HepG2 (cell line): ENCODE measurements around the gene ZDHHC16. TPM values are rescaled to one million over a fixed set of nuclear protein-coding genes. Genes with fewer than 3 reads are reported as not detected.

ENCODE experiments used
- BATF2 ChIP-seq: sonication (generic); formaldehyde crosslinking; IDR thresholded peaks from 2 replicates; pipeline ENCODE4 v1.8.0; 2022; ENCODE audit warnings: mild to moderate bottlenecking, missing genetic modification reagents, moderate library complexity
- ETV5 ChIP-seq: IDR thresholded peaks from 2 replicates; pipeline ENCODE4 v1.6.1; 2018; ENCODE audit warnings: missing biosample characterization, missing genetic modification reagents, inconsistent platforms, borderline replicate concordance
- HMG20A ChIP-seq: IDR thresholded peaks from 2 replicates; pipeline ENCODE4 v1.6.1; 2016; ENCODE audit warnings: borderline replicate concordance
- HMG20B ChIP-seq: conservative IDR thresholded peaks from 2 replicates; pipeline ENCODE4 v1.6.1; 2016; ENCODE audit warnings: missing genetic modification reagents, missing compliant biosample characterization
- SMARCC2 ChIP-seq: fragments of 450-650 bp; IDR thresholded peaks from 2 replicates; pipeline ENCODE4 v1.6.1; 2017; ENCODE audit warnings: antibody characterized with exemption, mild to moderate bottlenecking
- SNAPC2 ChIP-seq: sonication (generic); formaldehyde crosslinking; IDR thresholded peaks from 2 replicates; pipeline ENCODE4 v1.8.1; 2022; ENCODE audit warnings: mild to moderate bottlenecking, missing genetic modification reagents
- TGIF2 ChIP-seq: IDR thresholded peaks from 2 replicates; pipeline ENCODE4 v1.6.1; 2016; ENCODE audit warnings: control low read depth, missing compliant biosample characterization
- ZMYM4 ChIP-seq: sonication (generic); formaldehyde crosslinking; IDR thresholded peaks from 2 replicates; pipeline ENCODE4 v1.8.1; 2023; ENCODE audit warnings: mild to moderate bottlenecking, missing genetic modification reagents
- ZNF431 ChIP-seq: sonication (generic); formaldehyde crosslinking; IDR thresholded peaks from 2 replicates; pipeline ENCODE4 v1.9.0; 2022; ENCODE audit warnings: missing genetic modification reagents, low read depth, mild to moderate bottlenecking, borderline replicate concordance
- ZNF451 ChIP-seq: sonication (generic); formaldehyde crosslinking; IDR thresholded peaks from 2 replicates; pipeline ENCODE4 v1.5.0; 2020; ENCODE audit warnings: mild to moderate bottlenecking, missing genetic modification reagents
- ZNF460 ChIP-seq: sonication (generic); formaldehyde crosslinking; IDR thresholded peaks from 2 replicates; pipeline ENCODE4 v1.5.1; 2020; ENCODE audit warnings: missing genetic modification reagents, mild to moderate bottlenecking, borderline replicate concordance
- ZNF468 ChIP-seq: sonication (generic); formaldehyde crosslinking; IDR thresholded peaks from 2 replicates; pipeline ENCODE4 v1.8.0; 2022; ENCODE audit warnings: mild to moderate bottlenecking, moderate library complexity, missing genetic modification reagents
- ZNF772 ChIP-seq: sonication (generic); formaldehyde crosslinking; IDR thresholded peaks from 2 replicates; pipeline ENCODE4 v1.5.0; 2020; ENCODE audit warnings: mild to moderate bottlenecking, missing genetic modification reagents
- polyA plus RNA-seq, 8 experiments: library from polyadenylated mRNA; depleted of rRNA in 3 of 8; stranded (reverse) in 7 of 8; unstranded in 1 of 8; fragments of >200 nt; fragmentation: Illumina TruSeq in 4 of 8; extraction: Trizol in 4 of 8; gene quantifications; 2 replicates each; pipeline versions ENCODE4 v1.2.1 to v1.2.3, GENCODE V29; 2011 to 2016; ENCODE audit warnings: low read depth in 4 of 8, missing spikeins in 1 of 8, mixed read lengths in 1 of 8; ENCODE audit not compliant: insufficient read depth in 1 of 8
- total RNA-seq, 5 experiments: library from RNA; depleted of rRNA; stranded (reverse); fragments of >200 nt; fragmentation: Illumina TruSeq; extraction: Trizol; gene quantifications; 2 replicates each; pipeline ENCODE4 v1.2.3, GENCODE V29; 2016; ENCODE audit warnings: low read depth in 1 of 5
- TF ChIP-seq, protein P1 (sequence below): sonication (generic); formaldehyde crosslinking; IDR thresholded peaks from 2 replicates; pipeline ENCODE4 v1.4.0; 2020; ENCODE audit warnings: missing genetic modification reagents, borderline replicate concordance
- TF ChIP-seq, protein P2 (sequence below): sonication (generic); formaldehyde crosslinking; IDR thresholded peaks from 2 replicates; pipeline ENCODE4 v1.4.0; 2020; ENCODE audit warnings: missing genetic modification reagents
- TF ChIP-seq, protein P3 (sequence below): sonication (generic); formaldehyde crosslinking; IDR thresholded peaks from 2 replicates; pipeline ENCODE4 v1.5.1; 2020; ENCODE audit warnings: mild to moderate bottlenecking, missing genetic modification reagents, moderate library complexity
- TF ChIP-seq, protein P4 (sequence below): sonication (generic); formaldehyde crosslinking; IDR thresholded peaks from 2 replicates; pipeline ENCODE4; 2020; ENCODE audit warnings: missing genetic modification reagents, mild to moderate bottlenecking, borderline replicate concordance
- TF ChIP-seq, protein P5 (sequence below): sonication (generic); formaldehyde crosslinking; IDR thresholded peaks from 2 replicates; pipeline ENCODE4 v1.5.1; 2020; ENCODE audit warnings: missing genetic modification reagents, mild to moderate bottlenecking, borderline replicate concordance

Gene ZDHHC16
- total and polyA plus RNA-seq, 2 of the 13 experiments (the other 11 are each of a cell fraction or from before 2014, with no cell fraction given): 40.8 to 41.8 TPM

DNA sequence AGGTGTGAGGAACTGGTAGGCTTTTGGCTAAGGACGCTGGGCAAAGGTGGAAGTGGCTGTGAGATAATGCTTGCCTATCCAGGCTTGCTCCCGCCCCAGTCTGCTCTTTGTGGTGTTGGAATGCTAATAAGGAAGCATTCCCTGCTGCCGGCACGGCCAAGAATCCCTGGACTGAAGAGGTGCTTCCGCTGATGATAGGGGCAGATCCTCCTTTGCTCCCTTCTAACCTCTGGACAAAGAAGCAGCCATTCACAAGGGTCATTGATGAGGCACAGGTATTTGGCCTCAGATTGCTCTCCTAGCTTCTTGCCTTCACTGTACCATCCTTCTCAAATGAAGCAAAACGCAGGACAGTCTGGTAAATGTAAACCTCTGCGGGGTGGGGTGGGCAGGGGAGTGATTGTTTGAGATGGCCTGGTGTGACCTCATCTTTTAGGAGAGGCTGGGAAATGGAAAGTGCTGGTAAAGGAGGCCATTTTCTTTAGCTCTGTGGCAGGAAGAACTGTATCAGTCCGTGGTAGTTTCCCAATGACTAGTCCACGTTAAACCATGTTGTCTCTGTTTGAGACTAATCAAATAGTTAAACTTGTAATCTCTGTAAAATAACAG is 18.3 kb upstream of the ZDHHC16 start (continued):
- TF ChIP-seq, protein P1, sequence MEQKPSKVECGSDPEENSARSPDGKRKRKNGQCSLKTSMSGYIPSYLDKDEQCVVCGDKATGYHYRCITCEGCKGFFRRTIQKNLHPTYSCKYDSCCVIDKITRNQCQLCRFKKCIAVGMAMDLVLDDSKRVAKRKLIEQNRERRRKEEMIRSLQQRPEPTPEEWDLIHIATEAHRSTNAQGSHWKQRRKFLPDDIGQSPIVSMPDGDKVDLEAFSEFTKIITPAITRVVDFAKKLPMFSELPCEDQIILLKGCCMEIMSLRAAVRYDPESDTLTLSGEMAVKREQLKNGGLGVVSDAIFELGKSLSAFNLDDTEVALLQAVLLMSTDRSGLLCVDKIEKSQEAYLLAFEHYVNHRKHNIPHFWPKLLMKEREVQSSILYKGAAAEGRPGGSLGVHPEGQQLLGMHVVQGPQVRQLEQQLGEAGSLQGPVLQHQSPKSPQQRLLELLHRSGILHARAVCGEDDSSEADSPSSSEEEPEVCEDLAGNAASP (CRISPR knock-in tag): peak; percentile 70; the same call in 1 of the 2 replicates
- TF ChIP-seq TGIF2 (CRISPR knock-in tag) (0 out of 2 replicates have a peak, but pooled peaks have one; percentile 12), HMG20B (CRISPR knock-in tag) (no peak), BATF2 (CRISPR knock-in tag) (no peak), ETV5 (CRISPR knock-in tag) (peak; percentile 29; the same call in 1 of the 2 replicates), SMARCC2 (no peak), ZNF772 (no peak), ZNF460 (no peak), ZNF468 (CRISPR knock-in tag) (no peak), HMG20A (no peak), ZMYM4 (CRISPR knock-in tag) (peak; percentile 25; the same call in 1 of the 2 replicates), SNAPC2 (no peak), ZNF431 (CRISPR knock-in tag) (peak; percentile 75; the same call in 1 of the 2 replicates), ZNF451 (CRISPR knock-in tag) (0 out of 2 replicates have a peak, but pooled peaks have one; percentile 43)
- TF ChIP-seq, protein P2, sequence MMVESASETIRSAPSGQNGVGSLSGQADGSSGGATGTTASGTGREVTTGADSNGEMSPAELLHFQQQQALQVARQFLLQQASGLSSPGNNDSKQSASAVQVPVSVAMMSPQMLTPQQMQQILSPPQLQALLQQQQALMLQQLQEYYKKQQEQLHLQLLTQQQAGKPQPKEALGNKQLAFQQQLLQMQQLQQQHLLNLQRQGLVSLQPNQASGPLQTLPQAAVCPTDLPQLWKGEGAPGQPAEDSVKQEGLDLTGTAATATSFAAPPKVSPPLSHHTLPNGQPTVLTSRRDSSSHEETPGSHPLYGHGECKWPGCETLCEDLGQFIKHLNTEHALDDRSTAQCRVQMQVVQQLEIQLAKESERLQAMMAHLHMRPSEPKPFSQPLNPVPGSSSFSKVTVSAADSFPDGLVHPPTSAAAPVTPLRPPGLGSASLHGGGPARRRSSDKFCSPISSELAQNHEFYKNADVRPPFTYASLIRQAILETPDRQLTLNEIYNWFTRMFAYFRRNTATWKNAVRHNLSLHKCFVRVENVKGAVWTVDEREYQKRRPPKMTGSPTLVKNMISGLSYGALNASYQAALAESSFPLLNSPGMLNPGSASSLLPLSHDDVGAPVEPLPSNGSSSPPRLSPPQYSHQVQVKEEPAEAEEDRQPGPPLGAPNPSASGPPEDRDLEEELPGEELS: no peak
- TF ChIP-seq, protein P3, sequence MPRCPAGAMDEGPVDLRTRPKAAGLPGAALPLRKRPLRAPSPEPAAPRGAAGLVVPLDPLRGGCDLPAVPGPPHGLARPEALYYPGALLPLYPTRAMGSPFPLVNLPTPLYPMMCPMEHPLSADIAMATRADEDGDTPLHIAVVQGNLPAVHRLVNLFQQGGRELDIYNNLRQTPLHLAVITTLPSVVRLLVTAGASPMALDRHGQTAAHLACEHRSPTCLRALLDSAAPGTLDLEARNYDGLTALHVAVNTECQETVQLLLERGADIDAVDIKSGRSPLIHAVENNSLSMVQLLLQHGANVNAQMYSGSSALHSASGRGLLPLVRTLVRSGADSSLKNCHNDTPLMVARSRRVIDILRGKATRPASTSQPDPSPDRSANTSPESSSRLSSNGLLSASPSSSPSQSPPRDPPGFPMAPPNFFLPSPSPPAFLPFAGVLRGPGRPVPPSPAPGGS (CRISPR knock-in tag): no peak
- TF ChIP-seq, protein P4, sequence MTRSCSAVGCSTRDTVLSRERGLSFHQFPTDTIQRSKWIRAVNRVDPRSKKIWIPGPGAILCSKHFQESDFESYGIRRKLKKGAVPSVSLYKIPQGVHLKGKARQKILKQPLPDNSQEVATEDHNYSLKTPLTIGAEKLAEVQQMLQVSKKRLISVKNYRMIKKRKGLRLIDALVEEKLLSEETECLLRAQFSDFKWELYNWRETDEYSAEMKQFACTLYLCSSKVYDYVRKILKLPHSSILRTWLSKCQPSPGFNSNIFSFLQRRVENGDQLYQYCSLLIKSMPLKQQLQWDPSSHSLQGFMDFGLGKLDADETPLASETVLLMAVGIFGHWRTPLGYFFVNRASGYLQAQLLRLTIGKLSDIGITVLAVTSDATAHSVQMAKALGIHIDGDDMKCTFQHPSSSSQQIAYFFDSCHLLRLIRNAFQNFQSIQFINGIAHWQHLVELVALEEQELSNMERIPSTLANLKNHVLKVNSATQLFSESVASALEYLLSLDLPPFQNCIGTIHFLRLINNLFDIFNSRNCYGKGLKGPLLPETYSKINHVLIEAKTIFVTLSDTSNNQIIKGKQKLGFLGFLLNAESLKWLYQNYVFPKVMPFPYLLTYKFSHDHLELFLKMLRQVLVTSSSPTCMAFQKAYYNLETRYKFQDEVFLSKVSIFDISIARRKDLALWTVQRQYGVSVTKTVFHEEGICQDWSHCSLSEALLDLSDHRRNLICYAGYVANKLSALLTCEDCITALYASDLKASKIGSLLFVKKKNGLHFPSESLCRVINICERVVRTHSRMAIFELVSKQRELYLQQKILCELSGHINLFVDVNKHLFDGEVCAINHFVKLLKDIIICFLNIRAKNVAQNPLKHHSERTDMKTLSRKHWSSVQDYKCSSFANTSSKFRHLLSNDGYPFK: 0 out of 2 replicates have a peak, but pooled peaks have one; percentile 9
- TF ChIP-seq, protein P5, sequence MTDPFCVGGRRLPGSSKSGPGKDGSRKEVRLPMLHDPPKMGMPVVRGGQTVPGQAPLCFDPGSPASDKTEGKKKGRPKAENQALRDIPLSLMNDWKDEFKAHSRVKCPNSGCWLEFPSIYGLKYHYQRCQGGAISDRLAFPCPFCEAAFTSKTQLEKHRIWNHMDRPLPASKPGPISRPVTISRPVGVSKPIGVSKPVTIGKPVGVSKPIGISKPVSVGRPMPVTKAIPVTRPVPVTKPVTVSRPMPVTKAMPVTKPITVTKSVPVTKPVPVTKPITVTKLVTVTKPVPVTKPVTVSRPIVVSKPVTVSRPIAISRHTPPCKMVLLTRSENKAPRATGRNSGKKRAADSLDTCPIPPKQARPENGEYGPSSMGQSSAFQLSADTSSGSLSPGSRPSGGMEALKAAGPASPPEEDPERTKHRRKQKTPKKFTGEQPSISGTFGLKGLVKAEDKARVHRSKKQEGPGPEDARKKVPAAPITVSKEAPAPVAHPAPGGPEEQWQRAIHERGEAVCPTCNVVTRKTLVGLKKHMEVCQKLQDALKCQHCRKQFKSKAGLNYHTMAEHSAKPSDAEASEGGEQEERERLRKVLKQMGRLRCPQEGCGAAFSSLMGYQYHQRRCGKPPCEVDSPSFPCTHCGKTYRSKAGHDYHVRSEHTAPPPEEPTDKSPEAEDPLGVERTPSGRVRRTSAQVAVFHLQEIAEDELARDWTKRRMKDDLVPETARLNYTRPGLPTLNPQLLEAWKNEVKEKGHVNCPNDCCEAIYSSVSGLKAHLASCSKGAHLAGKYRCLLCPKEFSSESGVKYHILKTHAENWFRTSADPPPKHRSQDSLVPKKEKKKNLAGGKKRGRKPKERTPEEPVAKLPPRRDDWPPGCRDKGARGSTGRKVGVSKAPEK (CRISPR knock-in tag): no peak
